ENCODE measurements around the gene KRT4.

The KRT4 gene

DNA sequence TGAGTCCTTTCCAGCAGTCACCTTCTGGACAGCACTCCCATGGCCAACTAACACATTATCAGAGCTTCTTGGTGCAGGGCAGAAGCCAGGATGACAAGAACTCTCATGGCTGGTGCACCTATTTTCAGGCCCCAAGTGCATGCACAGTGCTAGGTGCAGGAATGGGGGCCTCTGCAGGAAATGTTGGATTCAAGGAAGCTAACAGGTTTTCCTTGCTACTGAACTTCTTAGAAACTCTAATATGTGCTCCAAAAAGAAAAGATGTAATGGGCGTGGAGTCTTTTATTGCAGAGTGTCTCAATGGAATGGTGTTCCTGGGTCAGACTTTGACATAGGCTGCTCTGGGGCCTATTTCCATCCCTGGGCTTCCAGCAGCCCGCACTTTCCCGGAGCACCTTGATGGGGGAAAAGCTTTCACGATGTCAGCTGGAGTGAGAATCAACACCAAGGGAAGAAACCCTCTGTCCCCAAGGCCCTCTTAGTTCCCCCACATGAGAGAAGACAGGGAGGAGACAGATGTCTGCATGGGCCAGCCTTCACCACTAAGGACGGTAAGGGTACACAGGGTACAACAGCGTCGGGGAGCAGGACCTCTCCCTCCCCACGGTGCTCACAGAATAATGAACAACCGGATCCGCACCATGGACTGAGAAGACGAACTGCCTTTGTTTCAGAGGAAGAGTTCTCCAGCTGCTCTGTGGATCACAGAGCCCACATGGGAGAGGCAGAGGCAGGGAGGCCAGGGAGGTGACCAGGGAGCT, 24.9 kb downstream of the KRT4 start:
- no peak for DNase-seq (ENCODE audit: extremely low spot score)
- CTCF ChIA-PET = no interaction called here
- TF ChIP-seq, protein P1, sequence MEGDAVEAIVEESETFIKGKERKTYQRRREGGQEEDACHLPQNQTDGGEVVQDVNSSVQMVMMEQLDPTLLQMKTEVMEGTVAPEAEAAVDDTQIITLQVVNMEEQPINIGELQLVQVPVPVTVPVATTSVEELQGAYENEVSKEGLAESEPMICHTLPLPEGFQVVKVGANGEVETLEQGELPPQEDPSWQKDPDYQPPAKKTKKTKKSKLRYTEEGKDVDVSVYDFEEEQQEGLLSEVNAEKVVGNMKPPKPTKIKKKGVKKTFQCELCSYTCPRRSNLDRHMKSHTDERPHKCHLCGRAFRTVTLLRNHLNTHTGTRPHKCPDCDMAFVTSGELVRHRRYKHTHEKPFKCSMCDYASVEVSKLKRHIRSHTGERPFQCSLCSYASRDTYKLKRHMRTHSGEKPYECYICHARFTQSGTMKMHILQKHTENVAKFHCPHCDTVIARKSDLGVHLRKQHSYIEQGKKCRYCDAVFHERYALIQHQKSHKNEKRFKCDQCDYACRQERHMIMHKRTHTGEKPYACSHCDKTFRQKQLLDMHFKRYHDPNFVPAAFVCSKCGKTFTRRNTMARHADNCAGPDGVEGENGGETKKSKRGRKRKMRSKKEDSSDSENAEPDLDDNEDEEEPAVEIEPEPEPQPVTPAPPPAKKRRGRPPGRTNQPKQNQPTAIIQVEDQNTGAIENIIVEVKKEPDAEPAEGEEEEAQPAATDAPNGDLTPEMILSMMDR (IDR thresholded peaks at IDR 0.05; ENCODE audit: control extremely low read depth, extremely low read depth, low read depth, missing control alignments) = no peak
- POLR2A ChIA-PET = no interaction called here

DNA sequence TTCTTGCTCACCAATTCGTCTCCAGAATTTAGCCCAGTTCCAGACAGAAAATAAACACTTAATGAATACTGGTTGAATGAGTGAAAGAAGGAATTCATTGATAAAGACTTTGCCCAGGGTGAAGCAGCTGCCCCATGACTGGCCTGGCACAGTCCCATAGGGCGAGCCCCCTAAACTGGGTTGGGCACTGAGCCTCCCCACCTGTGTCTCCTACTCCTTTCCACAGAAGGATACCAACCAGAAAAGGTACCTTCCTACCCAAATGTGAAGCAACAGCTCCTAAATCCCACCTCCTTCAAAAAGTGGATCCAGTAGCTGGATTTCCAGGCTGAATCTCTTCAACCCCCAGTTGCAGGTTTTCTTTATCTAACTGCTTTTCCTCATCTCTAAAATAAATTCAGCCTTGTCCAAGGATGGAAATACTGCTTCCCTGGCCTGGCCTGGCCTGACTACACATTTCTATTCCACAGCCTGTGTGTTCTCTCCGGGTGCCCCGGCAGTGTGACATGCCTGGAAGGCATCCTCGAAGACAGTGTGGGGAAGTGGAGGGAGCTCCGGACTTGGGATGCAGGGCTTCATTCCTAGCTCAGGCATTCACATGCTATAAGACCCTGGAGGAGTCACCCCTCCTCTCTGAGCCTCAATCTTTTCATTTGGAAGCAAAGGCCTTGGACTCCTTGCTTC, 25.6 kb downstream of the KRT4 start:
- ChIA-PET POLR2A (no interaction called here), CTCF (no interaction called here)
- TF ChIP-seq, protein P1 (IDR thresholded peaks at IDR 0.05; ENCODE audit: control extremely low read depth, extremely low read depth, low read depth, missing control alignments) = no peak
- DNase-seq (ENCODE audit: extremely low spot score) = no peak

DNA sequence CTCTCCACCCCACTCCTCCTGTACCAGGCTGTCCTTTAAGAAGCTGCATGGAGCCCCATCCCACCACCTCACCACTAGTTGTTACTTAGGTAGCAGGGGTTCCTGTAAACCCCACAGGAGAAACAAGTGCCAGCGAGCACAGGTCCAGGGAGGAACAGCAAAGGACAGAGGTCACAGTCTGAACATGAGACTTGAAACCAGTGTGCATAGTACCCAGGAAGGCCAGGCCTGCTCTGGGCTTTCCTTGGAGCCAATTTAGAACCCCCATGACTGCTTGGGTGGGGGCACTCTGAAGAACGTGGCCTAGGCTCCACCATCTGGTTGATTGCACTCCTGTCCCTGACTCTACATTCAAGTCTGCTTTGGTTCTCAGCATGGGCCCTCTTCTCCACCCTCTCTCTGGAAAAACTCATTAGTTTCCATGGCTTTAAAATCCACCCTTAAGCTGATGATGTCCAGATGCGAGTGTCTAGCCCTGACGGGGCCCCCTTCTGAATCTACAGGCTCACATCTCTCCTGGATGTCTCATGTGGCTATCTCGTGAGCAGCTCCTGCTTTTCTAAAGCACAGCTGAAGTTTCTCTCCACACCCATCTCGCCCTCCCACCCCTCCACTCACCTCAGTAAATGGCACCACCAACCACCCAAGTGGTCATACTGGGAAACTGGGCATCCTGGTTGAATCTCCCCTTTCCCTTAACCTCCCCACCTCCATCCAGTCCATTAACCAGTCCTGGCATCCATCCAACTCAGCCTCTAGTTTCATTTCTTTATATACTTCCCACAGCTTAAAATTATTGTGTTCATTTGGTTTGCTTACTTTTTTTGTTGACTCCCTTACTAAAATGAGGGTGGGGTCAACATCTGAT, 26.4 kb downstream of the KRT4 start:
- ChIA-PET CTCF (no interaction called here), POLR2A (no interaction called here)
- TF ChIP-seq, protein P1 (IDR thresholded peaks at IDR 0.05; ENCODE audit: control extremely low read depth, extremely low read depth, low read depth, missing control alignments) = no peak
- DNase-seq (ENCODE audit: extremely low spot score) = no peak

DNA sequence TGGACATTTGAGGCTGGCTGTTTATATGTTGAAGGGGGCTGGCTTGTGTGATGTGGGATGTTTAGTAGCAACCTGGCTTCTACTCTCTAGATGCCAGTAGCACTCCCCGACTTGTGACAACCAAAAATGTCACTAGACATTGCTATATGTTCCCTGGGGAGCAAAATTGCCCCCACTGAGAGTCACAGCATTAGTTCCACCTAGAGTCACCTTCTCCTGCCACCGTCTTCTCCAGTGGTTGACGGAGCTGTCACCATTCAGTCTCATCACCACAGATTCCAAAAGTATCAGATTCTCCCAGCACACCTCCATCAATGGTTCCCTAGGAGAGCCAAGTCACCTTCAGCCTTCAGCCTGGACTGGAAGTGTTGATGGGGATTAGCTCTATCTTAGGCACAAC, 29.0 kb downstream of the KRT4 start:
- TF ChIP-seq, protein P1 (IDR thresholded peaks at IDR 0.05; ENCODE audit: control extremely low read depth, extremely low read depth, low read depth, missing control alignments) = no peak
- DNase-seq (ENCODE audit: extremely low spot score) = no peak
- CTCF ChIA-PET = interaction anchor here (1.1 kb wide), 1 partner anchor 10 kb away, joined by 3 read pairs; no protein-coding TSS in a partner anchor

DNA sequence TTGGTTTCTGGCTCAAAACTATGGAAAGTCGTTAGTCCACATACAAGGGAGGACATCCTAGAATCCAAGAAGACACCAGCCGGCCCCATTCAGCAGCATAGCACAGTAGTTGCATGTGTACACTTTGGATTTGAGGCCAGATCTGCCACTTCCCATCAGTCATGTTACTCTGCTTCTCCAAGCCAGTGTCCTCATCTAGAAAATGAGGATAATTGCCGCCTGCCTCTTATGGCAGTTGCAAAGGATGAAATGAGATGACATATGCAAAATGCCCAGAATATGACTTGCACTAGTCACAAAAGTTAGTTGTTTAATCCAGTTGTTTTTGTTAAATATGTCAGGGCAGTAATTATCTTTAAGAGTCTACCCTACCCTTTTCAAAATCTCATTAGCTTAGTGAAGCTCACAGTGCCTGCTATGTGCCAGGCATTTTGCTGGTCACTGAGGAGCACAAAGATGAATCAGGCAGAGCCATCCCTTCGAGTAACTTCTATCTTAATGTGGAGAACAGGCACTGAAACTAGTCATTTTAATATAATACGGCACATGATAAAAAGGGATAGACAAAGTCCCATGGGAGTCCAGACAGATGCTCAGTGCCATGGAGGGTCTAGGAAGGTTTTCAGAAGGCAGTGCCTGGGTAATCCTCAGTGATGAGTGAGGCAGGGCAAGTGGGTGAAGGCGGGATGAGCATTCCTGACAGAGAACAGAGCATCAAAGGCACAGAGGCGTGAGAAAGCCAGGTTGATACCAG, 30.2 kb downstream of the KRT4 start:
- POLR2A ChIA-PET = no interaction called here
- no peak for DNase-seq (ENCODE audit: extremely low spot score)
- TF ChIP-seq, protein P1 (IDR thresholded peaks at IDR 0.05; ENCODE audit: control extremely low read depth, extremely low read depth, low read depth, missing control alignments) = no peak
- CTCF ChIA-PET = no interaction called here

More for the DNA sequence above, 29.0 kb downstream of the KRT4 start:
- POLR2A ChIA-PET = no interaction called here

DNA sequence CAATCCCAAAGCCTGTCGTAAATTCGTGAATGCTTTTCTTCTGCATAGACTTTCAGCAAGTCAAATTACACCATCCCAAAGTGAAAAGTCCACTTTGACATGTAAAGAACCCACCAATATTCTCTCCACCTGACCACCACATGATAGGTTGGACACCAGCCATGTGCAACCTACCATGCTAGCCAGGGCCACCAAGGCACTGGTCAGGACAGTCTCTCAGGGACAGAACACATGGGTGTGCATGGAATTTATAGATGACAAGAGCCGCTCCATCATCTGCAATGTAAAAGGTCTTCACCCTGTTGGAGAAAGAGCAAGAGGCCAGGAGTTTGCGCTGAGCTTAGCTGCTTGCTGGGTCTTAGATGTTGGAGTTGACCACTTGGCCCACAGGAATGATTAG, 31.4 kb downstream of the KRT4 start:
- DNase-seq (ENCODE audit: extremely low spot score) = no peak
- TF ChIP-seq, protein P1 (IDR thresholded peaks at IDR 0.05; ENCODE audit: control extremely low read depth, extremely low read depth, low read depth, missing control alignments) = no peak
- POLR2A ChIA-PET = no interaction called here
- CTCF ChIA-PET = interaction anchor here (0.8 to 1.8 kb wide), 2 partner anchors 10 to 14 kb away, joined by 3 to 5 read pairs; no protein-coding TSS in a partner anchor
